GDM1 (cell line): ENCODE results near the gene NSD1.
"Not testable (repeated sequence)": the region's sequence is repeated elsewhere in the genome, so short reads cannot be mapped to it uniquely, and the experiment has no call there.

Experiments
- DNase-seq: peaks from one replicate; lab custom pipeline; 2025; lab: John Stamatoyannopoulos, UW

Gene NSD1

GRCh38 chr5:177330991-177331842 lies 197.6 kb downstream of the NSD1 start:
- peak; percentile 73 for DNase-seq

DNA sequence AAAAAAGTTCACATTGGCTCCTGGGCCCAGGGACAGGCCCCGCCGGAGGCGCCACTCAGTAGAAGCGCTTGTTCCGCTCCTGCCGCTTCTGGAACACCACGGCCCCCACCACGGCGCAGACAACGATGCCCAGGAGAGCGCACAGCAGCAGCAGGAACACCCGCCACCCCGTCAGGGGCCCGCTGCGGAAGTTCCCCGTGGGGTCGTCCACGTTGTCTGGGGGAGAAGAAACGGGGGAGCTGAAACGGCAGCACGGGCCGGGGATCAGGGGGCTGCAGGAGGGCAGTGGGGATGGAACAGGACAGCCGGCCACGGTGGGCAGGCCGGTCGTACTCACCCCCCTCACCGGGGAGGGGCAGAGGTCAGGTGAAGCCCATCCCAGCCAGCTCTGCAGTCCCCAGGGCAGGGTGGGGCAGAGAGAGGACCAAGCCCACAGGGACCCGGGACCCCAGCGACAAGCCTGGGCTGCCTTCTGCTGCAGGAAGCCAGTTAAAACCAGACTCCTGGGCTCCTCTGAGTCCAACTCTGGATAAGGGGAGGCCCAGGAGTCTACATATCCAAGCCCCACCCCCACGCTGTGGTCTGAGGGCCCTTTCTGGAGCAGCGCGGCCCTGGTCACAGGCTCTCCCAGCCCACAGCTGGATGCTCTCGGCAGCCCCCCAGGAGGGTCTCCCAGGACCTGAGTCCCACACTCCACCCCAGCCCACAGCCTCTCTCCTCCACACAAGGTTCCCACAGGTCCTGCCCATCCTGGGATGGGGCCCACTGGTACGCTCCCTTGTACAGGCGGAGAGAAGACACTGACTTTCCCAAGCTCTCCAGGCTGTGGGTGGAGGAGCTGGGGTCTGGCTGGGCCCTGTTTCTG lies 198.7 kb downstream of the NSD1 start:
- no peak for DNase-seq

DNA sequence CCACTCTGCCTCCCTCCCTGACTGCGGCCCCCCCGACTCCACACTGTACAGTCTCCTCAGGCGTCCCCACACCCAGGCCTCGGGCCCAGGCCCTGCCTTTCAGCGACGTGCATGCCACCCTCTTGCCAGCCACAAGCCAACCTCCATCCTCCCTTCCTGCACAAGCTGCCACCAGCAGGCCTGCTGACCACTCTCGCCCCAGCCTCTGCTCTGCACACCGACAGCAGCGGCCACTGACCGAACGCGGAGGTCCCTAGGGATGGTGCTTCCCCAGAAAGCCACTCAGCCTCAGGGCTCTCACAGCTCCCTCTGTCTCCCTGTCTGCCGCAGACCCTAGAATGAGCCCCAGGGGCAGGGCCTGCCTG lies 199.3 kb downstream of the NSD1 start:
- DNase-seq: no peak

GRCh38 chr5:177333420-177334154 lies 200.0 kb downstream of the NSD1 start:
- no peak for DNase-seq

DNA sequence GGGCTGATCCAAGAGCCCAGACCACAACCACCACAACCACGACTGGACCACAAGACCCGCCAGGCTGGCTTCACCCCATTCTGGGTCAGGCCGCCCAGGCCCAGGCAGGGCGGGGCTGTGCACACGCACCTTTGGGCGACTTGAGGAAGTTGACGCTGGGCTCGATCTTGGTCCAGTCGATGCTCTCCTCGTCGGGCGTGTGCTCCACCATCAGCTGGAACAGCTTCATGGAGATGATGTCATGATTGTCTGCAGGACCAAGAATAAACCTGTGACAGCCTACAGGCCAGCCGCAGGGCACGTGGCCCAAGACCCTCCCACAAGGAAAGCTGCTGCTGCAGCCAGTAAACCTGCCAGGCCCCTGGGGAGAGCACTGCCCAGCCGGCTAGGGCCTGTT lies 200.6 kb downstream of the NSD1 start:
- no peak for DNase-seq

DNA sequence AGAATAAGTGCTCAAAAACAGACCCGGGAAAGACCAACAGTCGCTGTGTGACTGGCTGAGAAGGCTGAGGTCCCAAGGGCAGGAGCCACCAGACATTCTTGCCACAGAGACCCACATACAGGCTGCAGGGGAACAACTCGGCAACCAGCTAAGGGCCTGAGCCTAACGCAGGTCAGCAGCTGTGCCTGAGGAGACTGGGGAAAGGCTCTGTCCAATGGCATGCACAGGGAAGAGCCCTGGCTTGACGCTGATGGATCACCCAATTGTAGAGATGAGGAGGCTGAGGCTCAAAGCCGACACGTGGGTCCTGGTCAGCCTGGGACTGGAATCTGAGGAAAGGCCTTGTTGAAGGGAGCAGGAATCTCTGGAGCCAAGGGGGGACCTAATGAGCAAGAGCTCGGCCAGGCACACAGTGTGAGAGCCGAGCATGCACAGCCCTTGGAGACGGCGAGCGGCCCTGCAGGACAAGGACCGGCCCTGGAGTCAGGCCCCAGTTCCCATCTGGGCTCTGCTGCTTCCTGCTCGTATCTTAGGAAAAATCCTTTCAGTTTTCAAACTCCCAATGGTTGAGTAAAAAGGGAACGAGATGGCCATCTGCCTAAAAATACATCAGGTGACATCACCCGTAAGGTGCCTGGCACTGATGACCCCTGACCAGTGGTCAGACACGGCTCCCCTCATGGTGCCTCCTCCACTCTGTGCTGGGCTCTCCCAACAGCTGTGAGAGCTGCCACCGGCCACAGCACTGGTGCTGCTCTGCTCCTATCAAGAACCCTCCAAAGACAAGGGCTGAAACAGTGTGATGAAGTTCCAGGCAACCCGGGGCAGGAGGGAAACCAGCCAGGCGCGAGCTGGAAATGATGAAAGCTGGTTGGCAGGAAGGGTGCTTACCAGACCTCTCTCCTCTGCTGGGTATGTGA lies 201.5 kb downstream of the NSD1 start:
- no peak for DNase-seq

DNA sequence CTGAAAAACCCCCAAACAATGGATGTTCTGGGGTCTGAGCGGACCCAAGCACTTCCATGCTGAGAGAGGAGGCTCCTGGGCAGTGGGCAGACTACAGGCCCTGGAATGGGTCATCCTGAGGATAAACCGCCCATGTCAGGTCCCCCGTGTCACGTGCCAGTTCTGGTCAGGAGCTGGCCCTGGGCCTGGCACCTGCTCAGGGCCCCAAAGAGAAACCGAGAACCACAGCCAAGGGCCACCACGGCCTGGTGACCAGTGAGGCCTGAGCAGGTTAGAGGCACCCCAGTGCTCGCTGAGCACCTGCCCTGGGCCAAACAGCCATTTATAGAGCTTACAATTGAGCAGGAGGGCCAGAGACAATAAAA lies 202.1 kb downstream of the NSD1 start:
- no peak for DNase-seq

DNA sequence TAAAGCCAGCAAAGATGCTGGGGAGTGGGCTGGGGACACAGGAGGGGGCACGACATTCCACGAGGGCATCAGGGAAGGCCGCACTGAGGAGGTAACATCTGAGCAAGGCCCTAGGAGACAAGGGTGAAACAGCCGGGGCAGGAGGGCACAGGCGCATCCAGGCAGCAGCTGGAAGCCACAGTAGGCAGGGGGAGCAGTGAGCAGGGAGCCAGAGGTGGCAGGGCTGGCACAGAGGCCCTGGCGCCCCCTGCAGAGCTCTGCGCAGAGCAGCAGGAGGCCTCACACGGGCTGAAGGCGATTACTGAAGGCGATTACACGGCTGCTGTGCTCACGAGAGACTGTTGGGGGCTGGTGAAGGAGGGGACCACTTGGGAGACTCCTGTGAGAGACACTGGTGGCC lies 202.5 kb downstream of the NSD1 start:
- DNase-seq: peak; percentile 54

DNA sequence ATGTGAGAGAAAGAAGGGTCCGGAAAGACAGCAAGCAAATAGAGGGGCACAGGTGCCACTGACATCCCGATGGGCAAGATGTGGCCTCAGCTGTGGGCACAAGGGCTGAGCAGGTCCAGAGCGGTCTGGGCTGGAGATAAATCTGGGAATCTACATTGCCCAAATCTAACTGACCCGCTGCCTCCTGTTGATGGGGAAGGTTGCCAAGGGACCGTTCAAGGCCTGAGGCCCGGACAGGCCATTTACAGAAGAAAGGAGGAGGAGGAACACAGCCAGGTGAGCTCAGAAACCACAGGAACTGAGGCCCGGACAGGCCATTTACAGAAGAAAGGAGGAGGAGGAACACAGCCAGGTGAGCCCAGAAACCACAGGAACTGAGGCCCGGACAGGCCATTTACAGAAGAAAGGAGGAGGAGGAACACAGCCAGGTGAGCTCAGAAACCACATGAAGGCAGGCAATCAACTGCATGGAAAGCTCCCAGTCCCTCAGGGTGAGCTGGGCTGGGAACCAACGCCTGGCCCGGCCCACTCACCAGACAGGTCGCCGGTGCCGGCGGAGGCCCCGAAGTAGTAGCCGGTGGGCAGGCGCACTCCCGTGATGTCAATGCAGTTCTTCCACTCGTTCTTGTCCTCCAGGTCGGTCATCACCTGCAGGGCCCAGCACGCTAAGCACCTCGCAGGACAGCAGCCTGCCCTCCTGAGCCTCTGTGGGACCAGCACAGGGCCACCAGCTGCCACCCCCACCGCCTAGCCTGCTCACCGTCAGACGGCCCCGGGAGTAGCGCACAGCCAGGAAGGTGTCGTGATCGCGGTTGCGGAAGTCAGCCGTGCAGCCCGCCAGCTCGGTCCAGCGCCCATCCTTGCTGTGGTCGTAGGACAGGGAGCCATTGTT lies 203.3 kb downstream of the NSD1 start:
- DNase-seq: no peak

GRCh38 chr5:177338251-177339106 lies 204.9 kb downstream of the NSD1 start:
- DNase-seq: no peak

- no peak for DNase-seq
Observed at GRCh38 chr5:177339107-177339638, 205.6 kb downstream of the NSD1 start.

DNA sequence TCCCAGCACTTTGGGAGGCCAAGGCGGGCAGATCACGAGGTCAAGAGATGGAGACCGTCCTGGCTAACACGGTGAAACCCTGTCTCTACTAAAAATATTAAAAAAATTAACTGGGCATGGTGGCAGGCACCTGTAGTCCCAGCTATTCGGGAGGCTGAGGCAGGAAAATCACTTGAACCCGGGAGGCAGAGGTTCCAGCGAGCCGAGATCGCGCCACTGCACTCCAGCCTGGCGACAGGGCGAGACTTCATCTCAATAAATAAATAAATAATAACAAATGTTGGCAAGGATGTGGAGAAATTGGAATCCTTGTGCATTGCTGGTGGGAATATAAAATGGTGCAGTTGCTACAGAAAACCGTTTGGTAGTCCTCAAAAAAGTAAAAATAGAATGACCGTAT lies 209.4 kb downstream of the NSD1 start:
- DNase-seq: not testable (repeated sequence)

GRCh38 chr5:177343777-177344176 lies 210.2 kb downstream of the NSD1 start:
- no peak for DNase-seq

GRCh38 chr5:177344891-177345290 lies 211.3 kb downstream of the NSD1 start:
- no peak for DNase-seq

GRCh38 chr5:177346820-177347219 lies 213.2 kb downstream of the NSD1 start:
- DNase-seq: no peak

DNA sequence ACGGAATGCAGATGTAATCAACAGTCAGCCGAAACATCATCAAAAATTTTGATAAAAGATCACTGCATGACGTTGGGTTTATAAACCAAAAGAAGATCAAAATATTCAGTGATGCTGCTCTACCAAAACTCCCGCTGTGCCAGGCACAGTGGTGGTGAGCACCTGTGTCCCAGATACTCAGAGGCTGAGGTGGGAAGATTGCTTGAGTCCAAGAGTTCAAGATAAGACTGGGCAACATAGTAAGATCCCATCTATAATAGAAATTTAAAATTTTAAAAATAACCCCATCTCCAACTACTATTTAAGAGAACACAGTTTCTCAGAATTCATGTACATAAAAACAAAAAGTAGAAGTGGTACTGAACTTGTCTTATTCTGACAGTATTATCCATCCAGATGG lies 214.1 kb downstream of the NSD1 start:
- no peak for DNase-seq

GRCh38 chr5:177349362-177349647 lies 215.7 kb downstream of the NSD1 start:
- no peak for DNase-seq

- no peak for DNase-seq
Observed at GRCh38 chr5:177349762-177350161, 216.2 kb downstream of the NSD1 start.
